ENCODE data around the gene UQCC2.
A peak's percentile ranks its signal among the peaks of the same experiment; 100 is the strongest.

Gene UQCC2
- total RNA-seq: 18.6 to 35.4 (median 29.3) reads per million in 4 experiments

DNA sequence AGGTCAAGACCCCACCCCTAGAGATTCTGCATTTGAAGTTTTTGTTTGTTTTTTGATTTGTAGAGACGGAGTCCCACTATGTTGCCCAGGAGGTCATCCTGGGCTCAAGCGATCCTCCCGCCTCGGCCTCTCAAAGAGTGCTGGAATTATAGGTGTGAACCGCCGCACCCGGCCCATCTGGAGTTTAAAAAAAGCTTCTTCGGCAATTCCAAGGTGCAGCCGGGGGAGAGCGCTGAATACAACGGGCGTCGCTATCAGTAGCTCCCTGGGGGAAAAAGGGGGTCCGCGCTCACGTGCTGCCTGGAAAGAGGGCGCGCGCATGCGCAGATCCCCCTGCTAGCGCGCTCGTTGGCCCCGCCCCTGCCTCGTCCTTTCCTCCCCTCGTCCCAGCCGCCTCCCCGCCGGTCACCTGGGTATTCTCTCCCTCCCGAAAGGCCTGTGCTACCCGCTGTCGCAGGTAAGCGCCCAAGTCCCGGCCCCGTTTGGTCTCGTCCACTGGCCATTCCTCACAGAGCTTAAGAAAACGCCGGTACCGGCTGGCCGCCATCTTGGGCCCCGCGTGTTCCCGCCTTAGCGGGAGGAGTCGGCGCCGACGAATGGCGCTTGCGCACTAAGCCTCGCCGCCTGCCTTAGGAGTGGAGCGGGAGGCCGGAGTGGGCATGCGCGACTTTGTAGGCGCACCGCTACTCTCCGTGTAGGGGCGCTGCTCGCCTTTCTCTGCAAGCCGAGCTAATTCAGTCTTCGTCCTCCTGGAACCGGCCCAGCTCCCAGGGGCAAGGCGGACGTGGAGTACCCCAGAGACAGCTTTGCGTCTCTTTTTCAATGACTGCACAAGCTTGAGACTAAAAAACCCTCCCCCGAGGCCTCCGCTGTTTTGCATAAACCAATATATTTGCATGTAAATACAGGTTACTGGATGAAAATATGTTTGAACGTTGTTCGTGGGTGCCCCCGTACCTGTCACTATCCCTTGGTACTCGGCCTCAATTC lies at the start of gene UQCC2:
TSS of gene UQCC2 (minus strand) at position 561 of the 990 bp plus-strand sequence. CDS start at position 547, 14 bp downstream.
- DNase-seq: peak; percentile 96

- no peak for DNase-seq
Measured at GRCh38 chr6:33759887-33760629, 48.6 kb upstream of the UQCC2 start.

- DNase-seq: no peak
Measured at GRCh38 chr6:33758815-33759216, 47.3 kb upstream of the UQCC2 start.

DNA sequence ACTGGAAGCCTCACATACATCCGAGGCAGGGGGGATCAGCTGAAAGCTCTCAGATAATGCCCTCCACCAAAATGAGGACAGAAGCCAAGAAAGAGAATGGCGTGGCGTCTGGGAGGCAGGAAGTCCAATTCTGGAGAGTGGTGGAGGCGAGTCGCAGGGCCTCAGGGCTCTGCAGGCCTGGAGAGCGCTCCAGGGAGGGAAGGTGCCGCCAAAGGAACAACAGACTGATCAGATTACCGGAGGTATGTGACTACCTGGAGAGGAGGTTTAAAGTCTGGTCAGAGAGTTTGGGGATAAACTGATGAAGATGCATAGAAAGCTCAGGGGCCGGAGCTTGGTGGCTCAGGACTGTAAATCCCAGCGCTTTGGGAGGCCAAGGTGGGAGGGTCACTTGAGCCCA lies 46.4 kb upstream of the UQCC2 start:
- no peak for DNase-seq

DNA sequence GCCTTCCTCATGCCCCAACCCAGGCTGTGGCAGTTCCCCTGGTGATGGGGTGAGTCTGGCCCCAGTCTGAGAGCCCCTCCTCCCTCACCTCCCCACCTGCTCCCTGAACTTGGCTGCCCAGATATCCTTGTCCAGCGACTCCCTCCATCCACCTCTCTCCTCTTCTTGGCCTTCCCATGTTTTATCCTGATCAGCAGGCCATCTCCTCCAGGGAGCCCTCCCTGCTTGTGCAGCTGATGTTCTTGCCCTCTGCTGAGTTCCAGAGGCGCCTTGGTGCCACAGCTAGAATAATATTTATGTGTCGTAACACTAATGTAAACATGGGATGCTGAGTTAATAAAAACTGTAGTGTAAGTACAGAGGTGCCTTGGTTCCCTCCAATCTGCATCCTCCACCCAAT lies 45.6 kb upstream of the UQCC2 start:
- DNase-seq: no peak

GRCh38 chr6:33756211-33756954 lies 44.9 kb upstream of the UQCC2 start:
- DNase-seq: no peak

GRCh38 chr6:33755070-33755869 lies 43.8 kb upstream of the UQCC2 start:
- no peak for DNase-seq

DNA sequence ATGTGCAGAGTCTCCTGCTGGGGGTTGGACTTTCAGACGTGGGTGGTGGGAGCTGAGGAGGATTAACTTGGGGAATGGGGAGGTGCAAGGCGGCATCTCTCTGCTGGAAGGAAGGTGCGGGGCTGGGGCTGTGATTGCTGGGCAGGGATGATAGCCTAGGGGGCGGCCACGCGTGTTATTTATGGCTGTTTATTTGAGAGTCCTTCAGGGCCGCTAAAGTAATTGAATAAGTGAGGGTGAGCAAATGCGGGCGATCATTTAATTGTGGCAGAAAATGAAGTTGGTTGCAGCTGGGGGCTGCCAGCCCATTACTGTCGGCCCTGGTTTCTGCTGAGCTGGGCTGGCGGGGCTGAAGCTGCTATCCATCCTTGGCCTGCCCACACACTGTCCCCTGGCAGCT lies 42.7 kb upstream of the UQCC2 start:
- DNase-seq: no peak

DNA sequence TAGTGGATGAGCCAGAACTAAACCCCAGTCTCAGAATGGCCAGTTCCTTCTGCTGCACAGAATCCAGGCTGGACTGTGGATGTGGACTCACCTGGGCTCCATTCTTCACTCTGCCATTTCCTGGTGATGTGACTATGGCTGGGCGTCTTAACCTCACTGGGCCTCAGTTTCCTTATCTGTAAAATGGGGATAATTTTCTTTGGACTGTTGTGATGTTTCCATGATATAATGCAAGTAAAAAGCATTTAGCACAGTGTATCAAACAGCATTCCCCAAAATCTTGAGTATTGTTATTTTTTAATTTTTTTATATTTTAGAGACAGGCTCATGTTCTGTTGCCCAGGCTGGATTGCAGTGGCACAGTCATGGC lies 41.1 kb upstream of the UQCC2 start:
- no peak for DNase-seq

DNA sequence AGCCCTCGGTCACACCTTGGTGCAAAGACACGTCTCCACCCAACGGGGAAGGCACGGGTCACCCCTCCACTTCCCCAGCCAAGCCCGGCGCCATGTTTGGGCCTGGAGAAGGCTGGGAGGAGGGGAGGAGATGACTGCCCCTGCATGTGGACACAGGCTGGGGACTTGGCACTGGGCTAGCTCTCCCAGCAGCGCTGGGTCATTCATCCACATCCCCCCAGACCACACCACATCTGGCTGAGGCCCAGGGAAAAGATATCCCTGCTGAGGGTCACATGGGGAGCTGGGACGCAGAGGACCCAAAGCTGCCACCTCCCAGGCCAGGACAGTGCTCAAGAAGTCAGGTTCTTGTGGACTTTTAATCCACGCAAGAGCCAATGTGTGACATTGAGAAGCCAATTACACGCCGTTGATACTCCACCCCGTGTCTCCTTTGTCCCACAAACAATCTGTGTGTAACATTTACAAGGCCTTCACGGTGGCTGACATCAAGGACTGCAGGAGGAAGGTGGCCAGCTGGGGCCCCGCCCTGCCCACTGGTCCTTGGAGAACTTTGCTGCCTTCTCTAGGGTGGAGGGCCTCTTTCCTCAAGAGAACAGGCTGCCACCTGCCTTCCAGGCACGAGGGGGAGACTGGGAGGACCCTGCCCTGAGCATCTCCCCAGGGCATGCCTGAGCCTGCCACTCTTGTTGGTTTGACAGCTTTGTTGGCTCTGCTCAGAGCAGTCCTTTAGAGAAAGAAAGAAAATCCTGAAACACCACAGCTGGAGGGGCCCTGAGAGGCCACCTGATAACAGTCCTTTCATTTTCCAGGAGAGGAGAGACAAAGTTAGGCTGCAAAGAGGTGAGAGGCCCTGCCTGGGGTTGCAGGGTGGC lies 40.5 kb upstream of the UQCC2 start:
- DNase-seq: no peak

- no peak for DNase-seq
Measured at GRCh38 chr6:33750244-33750991, 38.9 kb upstream of the UQCC2 start.

- no peak for DNase-seq
Measured at GRCh38 chr6:33749401-33749800, 37.9 kb upstream of the UQCC2 start.

GRCh38 chr6:33748841-33749240 lies 37.3 kb upstream of the UQCC2 start:
- no peak for DNase-seq

- no peak for DNase-seq
Measured at GRCh38 chr6:33747823-33748222, 36.3 kb upstream of the UQCC2 start.

- DNase-seq: no peak
Measured at GRCh38 chr6:33746651-33747100, 35.2 kb upstream of the UQCC2 start, which contains the start of gene IP6K3. Gene IP6K3 (minus strand): TSS chr6:33746905. CDS start chr6:33735476, 11,429 bp downstream.

GRCh38 chr6:33746036-33746600 lies 34.6 kb upstream of the UQCC2 start:
- no peak for DNase-seq

GRCh38 chr6:33745548-33745947 lies 34.0 kb upstream of the UQCC2 start:
- no peak for DNase-seq

GRCh38 chr6:33744895-33745546 lies 33.5 kb upstream of the UQCC2 start:
- DNase-seq: no peak
